GM18861 (cell line): ENCODE measurements around the gene TRIM8.

ENCODE experiments used
- ATAC-seq: cut with Tn5 transposase; IDR thresholded peaks from one replicate; pipeline ENCODE4 v1.9.1; 2021; ENCODE audit not compliant: unreplicated experiment

The TRIM8 gene

DNA sequence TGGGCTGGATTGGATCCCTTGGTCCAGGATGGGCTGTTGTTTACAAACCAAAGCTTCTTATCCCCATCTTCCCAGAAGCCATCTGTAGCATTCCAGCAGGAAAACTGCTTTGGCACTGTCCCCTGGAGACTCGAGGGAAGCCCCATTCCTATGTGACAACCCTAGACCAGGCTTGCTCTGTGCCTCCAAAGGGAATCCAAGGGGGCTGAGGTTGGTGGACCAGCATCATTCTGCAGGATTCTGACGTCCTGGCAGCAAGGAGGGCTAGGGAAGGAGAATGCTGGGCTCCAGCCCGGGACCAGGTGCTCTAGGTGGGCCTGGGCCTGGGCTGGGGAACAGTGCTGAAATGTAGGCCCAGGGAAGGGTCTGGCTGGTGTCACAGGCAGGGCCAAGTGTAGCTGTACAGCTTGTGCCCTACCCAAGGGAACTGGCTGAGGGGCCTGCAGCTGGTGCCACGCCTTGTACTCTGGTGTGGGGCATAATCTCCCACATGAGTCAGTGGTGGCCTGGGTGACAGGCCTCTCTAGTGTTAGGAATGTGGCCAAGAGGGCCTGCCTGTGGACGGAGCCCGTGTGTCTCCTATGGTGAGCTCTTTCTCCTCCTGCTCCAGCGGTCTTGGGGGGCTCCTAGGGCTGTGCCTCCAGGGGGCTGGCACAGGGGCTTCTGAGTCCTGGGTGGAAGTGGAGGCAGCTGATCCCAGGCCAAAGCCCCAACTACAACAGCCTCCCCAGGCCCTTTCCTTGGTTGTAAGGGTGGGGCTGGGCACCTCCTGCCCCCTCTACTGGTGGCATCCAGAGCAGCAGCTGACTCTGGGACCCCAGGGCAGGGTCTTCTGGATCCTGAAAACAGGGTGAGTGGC is 25.2 kb downstream of the TRIM8 start:
- no peak for ATAC-seq

DNA sequence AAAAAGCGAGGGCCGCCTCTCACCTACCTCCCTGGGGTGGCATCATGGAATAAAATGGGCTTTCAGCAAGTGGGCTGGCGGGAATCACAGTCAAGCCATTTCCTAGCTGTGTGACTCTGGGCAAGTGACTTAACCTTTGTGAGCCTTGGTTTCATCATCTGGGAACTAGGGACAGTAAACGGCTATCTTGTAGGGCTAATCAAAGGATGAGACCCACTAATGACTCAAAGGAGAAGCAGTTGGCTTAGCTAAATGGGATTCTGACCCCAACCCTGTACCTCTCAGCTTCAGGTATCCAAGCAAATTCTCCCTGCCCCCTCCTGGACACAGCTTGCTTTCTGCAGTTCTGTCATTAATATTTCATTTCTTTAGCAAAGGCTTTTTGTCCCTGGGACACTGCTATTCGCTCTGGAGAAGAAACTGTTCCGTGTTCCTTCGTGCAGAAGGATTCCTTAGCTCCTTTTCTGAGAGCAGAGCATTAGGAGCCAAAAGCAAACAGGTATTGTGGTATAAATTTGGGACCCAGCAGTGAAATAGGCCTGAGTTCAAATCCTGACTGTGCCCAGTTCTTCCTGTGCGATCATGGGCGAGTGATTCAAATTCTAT is 25.9 kb downstream of the TRIM8 start:
- no peak for ATAC-seq

DNA sequence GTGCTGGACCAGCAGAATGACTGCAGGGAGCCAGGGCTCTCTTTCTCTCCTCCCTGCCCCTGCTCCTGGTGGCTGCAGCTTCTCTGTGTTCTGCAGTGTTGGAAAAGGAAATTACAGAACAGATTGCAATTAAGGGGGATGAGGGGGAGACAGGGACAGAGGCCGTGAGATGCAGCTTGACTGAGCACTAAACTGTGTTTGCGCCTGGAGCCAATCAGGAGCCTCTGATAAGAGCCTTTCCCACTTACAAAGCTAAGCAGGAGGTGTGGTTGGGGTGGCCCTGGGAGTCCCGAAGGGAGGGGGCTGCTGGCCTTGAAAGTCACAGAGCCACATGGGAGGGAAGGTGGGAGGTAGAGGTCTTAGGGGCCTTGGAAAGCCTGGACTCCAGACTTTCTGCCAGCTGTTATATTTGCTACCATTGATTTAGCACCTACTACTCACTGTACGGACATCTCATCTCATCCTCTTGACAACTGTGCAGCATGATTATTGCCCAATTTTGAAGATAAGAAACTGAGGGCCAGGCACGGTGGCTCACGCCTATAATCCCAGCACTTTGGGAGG is 26.7 kb downstream of the TRIM8 start:
- no peak for ATAC-seq

- no peak for ATAC-seq
Measured at GRCh38 chr10:102673236-102673818, 29.0 kb downstream of the TRIM8 start.

DNA sequence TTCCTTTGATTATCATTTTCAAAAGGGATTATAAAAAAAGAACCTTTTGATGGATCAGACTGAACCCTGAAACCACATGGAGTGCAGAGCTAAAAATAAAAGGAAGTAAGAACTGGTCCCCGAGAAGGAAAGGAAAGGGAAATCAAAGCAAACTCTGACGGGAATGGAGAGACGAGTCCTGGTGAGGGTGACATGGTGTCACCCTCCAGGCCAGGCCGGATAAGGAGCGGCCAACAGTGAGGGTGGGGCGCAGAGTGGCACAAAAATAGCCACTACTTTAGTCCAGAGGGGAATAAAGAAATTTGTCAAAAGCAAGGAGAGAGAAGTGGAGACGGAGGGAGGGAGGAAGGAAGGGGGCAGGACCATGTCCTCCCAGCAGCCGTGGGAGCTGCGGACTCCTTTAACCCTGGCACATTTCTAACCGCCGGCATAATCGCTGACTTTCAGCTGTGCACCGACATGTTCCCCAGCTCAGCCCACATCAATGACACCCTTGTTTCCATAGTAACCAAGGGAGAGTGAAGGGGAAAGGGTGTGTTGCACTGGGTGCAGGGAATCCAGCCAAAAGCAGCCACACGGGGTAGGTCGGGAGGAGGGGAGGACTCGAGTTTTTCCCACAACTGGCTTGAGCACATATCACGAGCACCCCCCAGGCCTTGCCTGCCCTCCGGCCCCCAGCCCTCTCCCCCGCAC is 29.7 kb downstream of the TRIM8 start:
- ATAC-seq = no peak

GRCh38 chr10:102674566-102674965 is 30.3 kb downstream of the TRIM8 start:
- no peak for ATAC-seq

- no peak for ATAC-seq
Measured at GRCh38 chr10:102675011-102675665, 30.9 kb downstream of the TRIM8 start.

- no peak for ATAC-seq
Measured at GRCh38 chr10:102675666-102676533, 31.6 kb downstream of the TRIM8 start.

DNA sequence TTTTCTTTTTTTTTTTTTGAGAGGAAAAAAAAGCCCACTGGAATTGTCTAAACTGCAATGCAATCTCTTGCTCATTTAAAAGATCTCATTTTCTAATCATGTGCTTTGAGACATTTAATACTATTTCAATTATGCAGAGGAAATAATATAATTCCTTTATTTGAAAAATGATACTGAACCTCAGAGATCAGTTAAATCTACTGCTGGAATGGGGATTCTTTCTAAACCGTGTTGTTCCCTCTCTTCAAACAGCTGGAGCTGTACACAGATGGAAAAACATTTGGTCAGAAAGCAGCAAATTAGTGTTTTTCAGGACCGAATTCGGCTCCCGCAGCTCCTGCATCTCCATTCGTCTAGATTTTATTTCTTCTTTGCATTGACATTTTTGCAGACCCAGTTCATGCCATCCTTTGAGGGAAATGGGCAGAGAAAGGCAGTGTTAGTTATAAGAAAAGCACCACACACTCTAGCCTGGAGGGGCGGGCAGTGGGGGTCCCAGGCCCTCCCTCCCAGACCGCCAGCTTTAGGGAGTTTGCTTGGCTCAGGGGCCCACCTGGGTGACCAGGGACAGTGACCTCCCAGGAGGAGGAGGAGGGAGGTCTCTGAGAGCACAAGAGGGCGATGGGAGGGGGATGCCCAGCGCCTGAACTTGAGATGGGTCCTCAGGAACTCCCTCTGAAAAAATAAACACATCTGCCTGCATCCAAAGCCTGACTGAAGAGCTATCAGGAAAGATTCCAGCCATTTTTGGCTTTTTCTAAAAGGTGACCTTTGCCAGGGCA is 32.4 kb downstream of the TRIM8 start:
- no peak for ATAC-seq

GRCh38 chr10:102677331-102678067 is 33.2 kb downstream of the TRIM8 start:
- no peak for ATAC-seq

DNA sequence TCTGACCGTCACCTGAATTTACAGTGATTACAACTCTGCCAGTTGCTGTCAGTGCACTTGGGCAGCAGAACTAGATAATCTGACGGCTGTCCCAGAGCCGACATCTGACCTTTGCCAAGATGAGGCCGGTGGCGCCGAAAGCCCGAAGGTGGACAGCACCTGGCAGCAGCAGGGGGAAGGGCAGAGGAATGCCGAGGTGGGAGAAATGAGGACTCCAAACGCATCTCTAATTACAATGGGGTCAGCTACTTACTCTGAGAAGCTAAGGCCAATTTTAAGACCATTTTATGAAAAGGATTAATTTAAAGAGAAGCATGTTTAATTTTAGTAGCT is 33.8 kb downstream of the TRIM8 start:
- no peak for ATAC-seq

DNA sequence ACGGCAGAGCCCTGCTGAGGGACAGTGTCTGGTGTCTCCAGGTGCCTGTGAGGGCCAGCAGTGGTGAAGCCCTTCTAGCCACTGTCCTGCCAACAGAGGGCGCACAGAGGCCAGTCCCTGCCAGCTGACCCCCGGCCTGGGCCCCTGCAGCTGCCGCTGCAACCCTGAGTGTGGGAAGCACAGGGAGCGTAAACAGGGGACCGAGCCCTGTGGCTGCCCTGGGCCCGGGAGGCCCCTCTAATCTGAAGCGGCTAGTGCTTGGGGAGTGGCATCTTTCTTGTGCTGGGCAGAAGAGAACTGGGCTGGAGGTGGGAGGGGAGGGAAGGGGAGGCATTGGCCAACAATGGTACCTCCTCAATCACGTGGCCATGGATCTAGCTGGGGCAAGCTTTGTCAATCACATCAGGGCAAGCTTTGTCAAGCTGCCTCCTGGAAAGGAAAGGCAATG is 34.6 kb downstream of the TRIM8 start:
- ATAC-seq = no peak

DNA sequence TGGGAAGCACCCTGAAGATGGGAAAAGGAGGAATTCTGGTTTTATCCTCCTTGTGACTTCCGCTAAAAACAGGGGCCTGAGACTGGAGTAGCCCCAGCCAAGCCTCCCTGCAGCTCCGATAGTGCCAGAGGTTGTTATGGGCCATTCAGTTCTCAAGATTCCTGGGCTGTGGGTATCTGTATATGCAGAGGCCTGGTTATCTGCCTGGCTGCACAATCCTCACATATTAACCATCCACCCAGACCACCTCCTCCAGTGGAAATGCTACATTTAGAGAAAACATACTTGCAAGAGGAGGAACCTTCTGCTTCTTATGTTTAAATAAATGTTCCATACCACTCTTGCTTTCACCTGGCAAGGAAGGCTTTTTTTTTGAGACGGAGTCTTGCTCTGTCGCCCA is 35.3 kb downstream of the TRIM8 start:
- no peak for ATAC-seq

- no peak for ATAC-seq
Measured at GRCh38 chr10:102681696-102682095, 37.4 kb downstream of the TRIM8 start.

- no peak for ATAC-seq
Measured at GRCh38 chr10:102682416-102682815, 38.1 kb downstream of the TRIM8 start.

- ATAC-seq = no peak
Measured at GRCh38 chr10:102682981-102683380, 38.7 kb downstream of the TRIM8 start.

DNA sequence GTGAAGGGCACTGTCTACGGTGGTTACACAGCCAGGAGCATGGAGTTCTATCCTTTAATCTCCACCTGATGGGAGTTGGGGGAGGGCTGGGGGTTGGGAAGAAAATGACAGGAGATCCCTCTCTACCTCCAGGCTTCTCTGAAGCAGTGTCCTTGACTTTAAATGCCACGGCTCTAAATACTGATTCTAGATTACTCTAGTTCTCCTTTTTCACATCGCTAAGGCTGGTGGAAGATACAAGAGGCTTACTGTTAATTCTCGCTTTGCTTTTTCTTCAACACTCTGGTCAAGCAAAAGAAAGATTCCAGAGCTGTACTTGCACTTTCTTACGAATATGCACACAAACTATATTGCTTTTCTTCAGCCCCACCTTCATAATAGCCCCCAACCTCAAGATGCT is 39.5 kb downstream of the TRIM8 start:
- ATAC-seq = no peak

- no peak for ATAC-seq
Measured at GRCh38 chr10:102691285-102692066, 47.2 kb downstream of the TRIM8 start.
